ENCODE results near the gene CCDC154. TPM values are rescaled to one million over a fixed set of nuclear protein-coding genes. Genes with fewer than 3 reads are reported as not detected.

The CCDC154 gene
- total and polyA plus RNA-seq, 2 experiments from 2014 or later: 0.18 TPM; not detected in 1

DNA sequence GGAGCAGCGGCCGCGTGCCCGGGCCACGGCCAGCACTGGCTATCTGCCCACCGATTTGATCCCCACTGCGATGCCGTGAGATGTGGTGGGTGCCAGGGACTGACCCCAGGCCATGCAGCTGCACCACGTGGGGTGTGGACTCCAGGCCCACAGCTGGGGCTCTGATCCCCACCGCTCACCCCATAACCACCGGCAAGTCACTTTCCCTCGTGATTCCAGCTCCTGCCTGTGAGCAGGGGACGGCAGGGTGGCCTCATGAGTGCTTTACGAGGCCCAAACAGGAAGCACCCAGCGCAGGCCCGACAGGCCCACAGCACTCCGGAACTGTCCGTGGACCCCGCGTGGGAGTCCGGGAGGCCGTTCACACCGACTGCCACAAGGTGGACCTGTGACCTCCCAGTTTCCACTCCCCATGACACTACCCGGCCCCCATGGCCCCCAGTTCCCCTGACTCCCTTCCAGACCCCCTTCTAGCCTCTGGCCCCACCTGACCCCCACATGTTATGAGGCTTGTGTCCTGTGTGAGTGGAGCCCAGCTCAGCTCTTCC is 43.8 kb upstream of the CCDC154 start:
- in situ Hi-C loops (cut with MboI): no loop called here
- Histone ChIP-seq H3K4me1 (ENCODE audit: insufficient read depth) (peaks cover 3% of the 10 kb centered on the region; the same call in 1 of the 2 replicates), H3K4me2 (ENCODE audit: unreplicated experiment) (no peak overlapping the region), H3K9ac (no peak overlapping the region), H3K36me3 (ENCODE audit: low read depth) (no peaks in the 10 kb centered on the region), H3F3A (ENCODE audit: insufficient read depth) (no peaks in the 10 kb centered on the region), H3K4me3 (no peak overlapping the region), H3K9me2 (ENCODE audit: insufficient read depth) (no peaks in the 10 kb centered on the region), H2AFZ (no peak overlapping the region), H3K27ac (no peak overlapping the region), H3K9me3 (ENCODE audit: low read depth) (no peaks in the 10 kb centered on the region), H3K79me2 (ENCODE audit: insufficient read depth) (no peaks in the 10 kb centered on the region), H4K20me1 (ENCODE audit: insufficient read depth) (no peaks in the 10 kb centered on the region), H3K27me3 (replicated peaks; ENCODE audit: insufficient read depth) (no peaks in the 10 kb centered on the region)
- TF ChIP-seq EZH2 (IDR thresholded peaks at IDR 0.05; ENCODE audit: insufficient read depth, poor library complexity, severe bottlenecking) (no peak), EZH2phosphoT487 (IDR thresholded peaks at IDR 0.05; ENCODE audit: insufficient read depth, low read depth) (no peak)
- WGBS, 2 experiments (ENCODE audit: low coverage in 1 of 2, low lambda C conversion rate in 2 of 2, missing lambda C conversion rate in 2 of 2): 86 to 88% methylated on average over 19 to 24 of the region's 24 CpGs
- no peak for DNase-seq

DNA sequence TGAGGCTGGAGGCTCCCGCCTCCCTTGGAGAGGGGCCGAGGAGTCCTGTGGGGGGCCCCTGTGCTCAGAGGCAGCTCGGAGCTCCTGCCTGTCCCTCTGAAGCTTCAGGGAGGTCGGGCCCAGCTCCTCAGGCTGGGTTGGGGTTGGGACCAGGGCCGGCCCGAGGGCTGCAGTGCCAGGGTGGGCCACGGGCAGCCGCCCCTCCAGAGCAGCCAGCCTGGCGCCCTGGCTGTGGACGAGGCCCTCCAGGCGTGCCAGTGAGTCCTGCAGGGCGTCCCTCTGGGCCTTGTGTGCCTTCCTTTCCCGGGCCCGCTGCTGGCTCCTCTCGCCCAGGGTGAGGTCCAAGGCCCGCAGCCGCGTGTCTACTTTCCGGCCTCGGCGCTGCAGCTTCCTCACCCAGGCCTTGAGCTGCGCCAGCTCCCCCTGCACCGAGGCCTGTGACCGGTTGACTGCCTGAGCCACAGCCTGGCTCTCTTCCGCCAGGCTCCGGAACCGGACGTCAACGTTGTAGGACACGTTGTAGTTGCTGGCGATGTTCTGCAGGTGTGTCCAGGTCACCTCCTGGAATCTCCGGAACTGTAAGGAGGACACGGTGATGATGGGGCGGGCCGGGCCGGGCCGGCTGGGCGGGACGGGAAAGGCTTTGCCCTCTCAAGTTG is 43.2 kb upstream of the CCDC154 start:
- in situ Hi-C loops (cut with MboI): no loop called here
- no peak for DNase-seq
- TF ChIP-seq EZH2 (IDR thresholded peaks at IDR 0.05; ENCODE audit: insufficient read depth, poor library complexity, severe bottlenecking) (no peak), EZH2phosphoT487 (IDR thresholded peaks at IDR 0.05; ENCODE audit: insufficient read depth, low read depth) (no peak)
- Histone ChIP-seq H3K27me3 (replicated peaks; ENCODE audit: insufficient read depth) (no peaks in the 10 kb centered on the region), H3K79me2 (ENCODE audit: insufficient read depth) (no peaks in the 10 kb centered on the region), H4K20me1 (ENCODE audit: insufficient read depth) (no peaks in the 10 kb centered on the region), H3K27ac (no peak overlapping the region), H3K9ac (no peak overlapping the region), H3K4me3 (no peak overlapping the region), H3F3A (ENCODE audit: insufficient read depth) (no peaks in the 10 kb centered on the region), H2AFZ (no peak overlapping the region), H3K4me2 (ENCODE audit: unreplicated experiment) (no peak overlapping the region), H3K9me3 (ENCODE audit: low read depth) (no peaks in the 10 kb centered on the region), H3K36me3 (ENCODE audit: low read depth) (no peaks in the 10 kb centered on the region), H3K4me1 (ENCODE audit: insufficient read depth) (0 out of 2 replicates have a peak, but pooled peaks cover under 1% of the 10 kb centered on the region), H3K9me2 (ENCODE audit: insufficient read depth) (no peaks in the 10 kb centered on the region)
- WGBS, 2 experiments (ENCODE audit: low coverage in 1 of 2, low lambda C conversion rate in 2 of 2, missing lambda C conversion rate in 2 of 2): 83 to 88% methylated on average over 27 to 36 of the region's 39 CpGs

DNA sequence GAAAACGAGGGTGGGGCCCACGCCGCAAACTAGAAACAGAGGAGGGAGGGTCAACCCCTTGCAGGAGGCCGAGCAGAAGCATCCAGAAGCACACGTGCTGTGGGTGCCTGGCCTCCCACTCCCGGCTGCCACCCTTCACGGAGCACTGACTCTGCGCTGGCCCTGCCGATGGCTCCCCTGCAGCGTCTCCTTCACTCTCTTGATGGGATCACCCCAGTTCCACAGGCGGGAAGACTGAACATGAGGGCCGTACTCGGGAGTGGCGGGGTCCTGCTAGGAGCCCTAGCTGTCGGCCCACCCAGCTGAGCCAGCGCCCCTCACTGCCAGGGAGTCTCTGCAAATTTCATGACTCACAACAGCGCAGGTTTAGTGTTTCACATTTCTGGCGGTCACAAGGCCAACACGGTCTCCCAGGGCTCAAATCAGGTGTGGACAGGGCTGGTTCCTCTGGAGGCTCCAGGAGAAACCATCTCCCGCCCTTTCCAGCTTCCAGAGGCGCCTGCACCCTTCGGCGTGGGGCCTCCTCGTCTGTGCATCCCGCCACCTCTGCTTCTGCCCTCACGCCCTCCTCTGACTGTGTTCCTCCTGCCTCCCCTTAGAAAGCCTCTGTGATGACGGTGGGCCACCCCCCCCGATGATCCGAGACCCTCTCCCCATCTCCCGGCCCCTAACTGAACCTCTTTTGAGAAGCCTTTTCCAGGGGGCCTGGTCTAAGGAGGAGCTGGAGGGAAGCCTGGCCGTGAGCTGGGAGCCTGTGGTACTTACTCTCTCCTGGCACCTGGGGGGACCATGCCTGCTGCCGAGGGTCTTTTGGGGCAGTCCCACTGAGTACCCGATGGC is 42.4 kb upstream of the CCDC154 start:
- no peaks in the 10 kb centered on the region for H3K9me3 ChIP-seq (ENCODE audit: low read depth)
- no peaks in the 10 kb centered on the region for H3K36me3 ChIP-seq (ENCODE audit: low read depth)
- DNase-seq: no peak
- no peak overlapping the region for H2AFZ ChIP-seq
- no peaks in the 10 kb centered on the region for H3F3A ChIP-seq (ENCODE audit: insufficient read depth)
- WGBS, 2 experiments (ENCODE audit: low coverage in 1 of 2, low lambda C conversion rate in 2 of 2, missing lambda C conversion rate in 2 of 2): 64 to 71% methylated on average over 32 to 33 of the region's 33 CpGs
- H3K4me2 ChIP-seq (ENCODE audit: unreplicated experiment): no peak overlapping the region
- H3K79me2 ChIP-seq (ENCODE audit: insufficient read depth): no peaks in the 10 kb centered on the region
- no peaks in the 10 kb centered on the region for H4K20me1 ChIP-seq (ENCODE audit: insufficient read depth)
- no peaks in the 10 kb centered on the region for H3K27me3 ChIP-seq (replicated peaks; ENCODE audit: insufficient read depth)
- no peaks in the 10 kb centered on the region for H3K9me2 ChIP-seq (ENCODE audit: insufficient read depth)
- no peak for TF ChIP-seq EZH2 (IDR thresholded peaks at IDR 0.05; ENCODE audit: insufficient read depth, poor library complexity, severe bottlenecking)
- TF ChIP-seq EZH2phosphoT487 (IDR thresholded peaks at IDR 0.05; ENCODE audit: insufficient read depth, low read depth): no peak
- in situ Hi-C loops (cut with MboI): no loop called here
- no peak overlapping the region for H3K4me3 ChIP-seq
- no peak overlapping the region for H3K27ac ChIP-seq
- no peak overlapping the region for H3K9ac ChIP-seq
- no peaks in the 10 kb centered on the region for H3K4me1 ChIP-seq (ENCODE audit: insufficient read depth)

DNA sequence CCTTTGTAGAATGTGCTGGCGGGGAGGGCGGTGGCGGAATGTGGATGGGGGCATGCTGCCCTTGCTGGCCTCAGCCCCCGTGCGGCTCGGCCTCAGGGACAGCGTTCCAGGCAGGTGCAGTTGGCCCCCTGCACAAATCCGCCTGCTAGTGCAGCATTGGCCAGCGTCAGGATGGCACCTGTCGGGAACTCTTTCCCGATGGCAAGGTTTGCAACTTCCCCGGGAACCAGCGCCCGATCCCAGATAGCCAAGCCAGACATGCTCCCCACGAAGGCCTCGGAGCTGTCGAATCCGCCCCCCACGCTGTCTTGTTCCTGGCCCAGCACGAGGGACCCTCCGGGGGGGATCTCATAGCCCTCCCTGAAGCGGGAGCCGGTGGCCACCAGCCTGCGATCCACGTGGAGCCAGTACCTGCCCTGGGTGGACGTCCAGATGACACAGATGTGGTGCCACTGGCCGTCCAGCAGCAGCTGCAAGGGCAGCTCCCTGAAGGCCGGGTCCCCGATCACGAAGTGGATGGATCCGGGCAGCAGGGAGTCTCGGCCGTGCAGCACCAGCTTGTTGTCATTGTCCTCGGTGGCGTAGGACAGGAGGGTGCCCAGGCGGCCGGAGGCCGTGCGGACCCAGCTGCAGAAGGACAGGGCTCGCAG is 41.6 kb upstream of the CCDC154 start:
- Histone ChIP-seq H3K4me1 (ENCODE audit: insufficient read depth) (no peaks in the 10 kb centered on the region), H3K36me3 (ENCODE audit: low read depth) (no peaks in the 10 kb centered on the region), H3K79me2 (ENCODE audit: insufficient read depth) (no peaks in the 10 kb centered on the region), H3K27ac (no peak overlapping the region), H3K9me2 (ENCODE audit: insufficient read depth) (no peaks in the 10 kb centered on the region), H3K4me2 (ENCODE audit: unreplicated experiment) (no peak overlapping the region), H3K27me3 (replicated peaks; ENCODE audit: insufficient read depth) (no peaks in the 10 kb centered on the region), H3K9ac (no peak overlapping the region), H3K9me3 (ENCODE audit: low read depth) (no peaks in the 10 kb centered on the region), H3F3A (ENCODE audit: insufficient read depth) (no peaks in the 10 kb centered on the region), H3K4me3 (no peak overlapping the region), H4K20me1 (ENCODE audit: insufficient read depth) (no peaks in the 10 kb centered on the region), H2AFZ (no peak overlapping the region)
- no peak for DNase-seq
- 82 to 83% methylated on average over 38 to 40 of the region's 40 CpGs for WGBS, 2 experiments (ENCODE audit: low coverage in 1 of 2, low lambda C conversion rate in 2 of 2, missing lambda C conversion rate in 2 of 2)
- no peak for TF ChIP-seq EZH2phosphoT487 (IDR thresholded peaks at IDR 0.05; ENCODE audit: insufficient read depth, low read depth)
- TF ChIP-seq EZH2 (IDR thresholded peaks at IDR 0.05; ENCODE audit: insufficient read depth, poor library complexity, severe bottlenecking): no peak
- in situ Hi-C loops (cut with MboI): no loop called here
